Muscle of leg (tissue), 16 donors: ENCODE measurements around the gene ZNF512. TPM values are rescaled to one million over a fixed set of nuclear protein-coding genes. Genes with fewer than 3 reads are reported as not detected.
"Not testable (repeated sequence)": the region's sequence is repeated elsewhere in the genome, so short reads cannot be mapped to it uniquely, and the experiment has no call there.

Experiments used
- DNase-seq: peaks from one replicate; pipeline ENCODE4 v3.0.0; 2013
- H3K27ac ChIP-seq: one replicate; pipeline ENCODE4 v1.5.1; 2013; ENCODE audit warnings: mild to moderate bottlenecking, low read length, control low read depth
- H3K27me3 ChIP-seq: one replicate; pipeline ENCODE4 v1.6.1; 2013; ENCODE audit warnings: low read length; ENCODE audit not compliant: control insufficient read depth, insufficient read depth
- H3K36me3 ChIP-seq: one replicate; pipeline ENCODE4 v1.6.1; 2013; ENCODE audit warnings: low read length; ENCODE audit not compliant: control insufficient read depth, insufficient read depth
- H3K4me1 ChIP-seq: one replicate; pipeline ENCODE4 v1.6.1; 2013; ENCODE audit warnings: low read length; ENCODE audit not compliant: control insufficient read depth, insufficient read depth
- H3K4me3 ChIP-seq: one replicate; pipeline ENCODE4 v1.5.1; 2013; ENCODE audit warnings: low read length, control low read depth
- H3K9me3 ChIP-seq: replicated peaks from 2 replicates; pipeline ENCODE4 v1.6.1; 2013; ENCODE audit warnings: low read depth, low read length; ENCODE audit not compliant: control insufficient read depth
- WGBS: methylation state at CpG from one replicate; pipeline ENCODE4 v1.1.5; 2013; ENCODE audit warnings: missing lambda C conversion rate; ENCODE audit not compliant: insufficient coverage; 5-methylcytosine and 5-hydroxymethylcytosine counted together
- long read RNA-seq, 11 donors: transcript quantifications; one replicate each; lab custom pipeline, GENCODE V29; 2026
- polyA plus RNA-seq, 8 donors: library from polyadenylated mRNA; unstranded; fragments of 120-200 nt; gene quantifications; one replicate each; pipeline versions ENCODE4 v1.2.1 to v1.2.3, GENCODE V29; 2013; ENCODE audit warnings: inconsistent platforms in 1 of 8, low replicate concordance in 1 of 8; ENCODE audit not compliant: insufficient read length in 8 of 8, insufficient read depth in 1 of 8
- total RNA-seq: library from RNA; stranded (reverse); fragments of 120-200 nt; gene quantifications from one replicate; pipeline ENCODE4 v1.2.4, GENCODE V29; 2013

The ZNF512 gene
- total RNA-seq (44.6 TPM), polyA plus RNA-seq (10 to 100 TPM; 37.1 to 46.4 (median 40.6) TPM)
- long read RNA-seq, donor 1, partial matches to known transcripts = 0 of 3 reads
- long read RNA-seq, donor 1, other reads (novel, unspliced or antisense) = 0 of 3 reads
- long read RNA-seq, donor 2, partial matches to known transcripts = 0 of 1 reads
- long read RNA-seq, donor 2, other reads (novel, unspliced or antisense) = 0 of 1 reads
- long read RNA-seq, donor 3, transcript ZNF512-202 (14 exons, 3,417 nt) = major isoform, 5 of 13 reads
- long read RNA-seq, donor 3, partial matches to known transcripts = 0 of 13 reads
- long read RNA-seq, donor 3, other reads (novel, unspliced or antisense) = 0 of 13 reads
- long read RNA-seq, donor 4, partial matches to known transcripts = 0 of 3 reads
- long read RNA-seq, donor 4, other reads (novel, unspliced or antisense) = 0 of 3 reads
- long read RNA-seq, donor 5, transcript ZNF512-201 (14 exons, 3,541 nt) = major isoform, 7 of 17 reads
- long read RNA-seq, donor 5, transcript ZNF512-208 (13 exons, 3,543 nt) = minor isoform, 6 of 17 reads
- long read RNA-seq, donor 5, partial matches to known transcripts = 0 of 17 reads
- long read RNA-seq, donor 5, other reads (novel, unspliced or antisense) = 0 of 17 reads
- long read RNA-seq, donor 6, transcript ZNF512-208 (13 exons, 3,543 nt) = major isoform, 7 of 9 reads
- long read RNA-seq, donor 6, partial matches to known transcripts = 0 of 9 reads
- long read RNA-seq, donor 6, other reads (novel, unspliced or antisense) = 0 of 9 reads
- long read RNA-seq, donor 7, transcript ZNF512-208 (13 exons, 3,543 nt) = major isoform, 5 of 8 reads
- long read RNA-seq, donor 7, partial matches to known transcripts = 0 of 8 reads
- long read RNA-seq, donor 7, other reads (novel, unspliced or antisense) = 0 of 8 reads
- long read RNA-seq, donor 8, partial matches to known transcripts = 0 of 4 reads
- long read RNA-seq, donor 8, other reads (novel, unspliced or antisense) = 0 of 4 reads
- long read RNA-seq, donor 9, partial matches to known transcripts = 0 of 5 reads
- long read RNA-seq, donor 9, other reads (novel, unspliced or antisense) = 0 of 5 reads
- long read RNA-seq, donor 10, partial matches to known transcripts = 0 of 5 reads
- long read RNA-seq, donor 10, other reads (novel, unspliced or antisense) = 0 of 5 reads
- long read RNA-seq, donor 11, partial matches to known transcripts = 0 of 6 reads
- long read RNA-seq, donor 11, other reads (novel, unspliced or antisense) = 0 of 6 reads

- peak within 1 kb of the TSS; percentile 75 for H3K27ac ChIP-seq
- peak within 1 kb of the TSS; percentile 90 for H3K4me3 ChIP-seq
- H3K36me3 ChIP-seq = no peaks in the 10 kb centered on the region
- peaks cover 3% of the 10 kb centered on the region for H3K9me3 ChIP-seq
- DNase-seq = peak; percentile 95
- H3K4me1 ChIP-seq = peaks cover 14% of the 10 kb centered on the region
- WGBS = under 1% methylated on average over 29 of the region's 38 CpGs
- H3K27me3 ChIP-seq = peaks cover 3% of the 10 kb centered on the region
Measured at GRCh38 chr2:27582695-27583389, at the start of gene ZNF512. Gene ZNF512 (plus strand): TSS chr2:27583042. CDS start chr2:27583113, 71 bp downstream.

GRCh38 chr2:27537287-27537686 is 45.6 kb upstream of the ZNF512 start:
- 67% methylated on average over 1 of the region's 4 CpGs for WGBS
- no peak for DNase-seq
- no peak overlapping the region for H3K4me3 ChIP-seq
- H3K27ac ChIP-seq = no peak overlapping the region
- H3K4me1 ChIP-seq = no peaks in the 10 kb centered on the region
- H3K27me3 ChIP-seq = peaks cover 4% of the 10 kb centered on the region
- no peaks in the 10 kb centered on the region for H3K36me3 ChIP-seq
- no peaks in the 10 kb centered on the region for H3K9me3 ChIP-seq

GRCh38 chr2:27538839-27539450 is 43.9 kb upstream of the ZNF512 start:
- H3K4me3 ChIP-seq, H3K27ac ChIP-seq, H3K4me1 ChIP-seq, H3K36me3 ChIP-seq, DNase-seq, H3K9me3 ChIP-seq, H3K27me3 ChIP-seq: not testable (repeated sequence)
- WGBS = no CpG with 5 or more reads among the region's 6 CpGs

- H3K9me3 ChIP-seq, DNase-seq, H3K27me3 ChIP-seq, H3K4me1 ChIP-seq, H3K27ac ChIP-seq, H3K4me3 ChIP-seq, H3K36me3 ChIP-seq: not testable (repeated sequence)
- no CpG with 5 or more reads among the region's 35 CpGs for WGBS
Measured at GRCh38 chr2:27539649-27540048, 43.2 kb upstream of the ZNF512 start.

GRCh38 chr2:27544143-27544821 is 38.6 kb upstream of the ZNF512 start:
- no peak overlapping the region for H3K4me3 ChIP-seq
- WGBS = 86% methylated on average over 5 of the region's 6 CpGs
- H3K36me3 ChIP-seq = no peaks in the 10 kb centered on the region
- H3K9me3 ChIP-seq = no peaks in the 10 kb centered on the region
- peaks cover 3% of the 10 kb centered on the region for H3K27me3 ChIP-seq
- no peak for DNase-seq
- H3K27ac ChIP-seq = no peak overlapping the region
- no peaks in the 10 kb centered on the region for H3K4me1 ChIP-seq

- Histone ChIP-seq H3K36me3 (no peaks in the 10 kb centered on the region), H3K4me3 (no peak overlapping the region), H3K27ac (no peak overlapping the region), H3K4me1 (no peaks in the 10 kb centered on the region), H3K9me3 (no peaks in the 10 kb centered on the region), H3K27me3 (peaks cover 3% of the 10 kb centered on the region)
- no peak for DNase-seq
- 94% methylated on average over 2 of the region's 5 CpGs for WGBS
Measured at GRCh38 chr2:27545348-27546141, 37.3 kb upstream of the ZNF512 start.

GRCh38 chr2:27549303-27549702 is 33.5 kb upstream of the ZNF512 start:
- Histone ChIP-seq H3K27ac (no peak overlapping the region), H3K9me3 (no peaks in the 10 kb centered on the region), H3K4me1 (no peaks in the 10 kb centered on the region), H3K27me3 (no peaks in the 10 kb centered on the region), H3K36me3 (no peaks in the 10 kb centered on the region), H3K4me3 (no peak overlapping the region)
- DNase-seq = no peak
- WGBS = no CpG with 5 or more reads among the region's 1 CpG

GRCh38 chr2:27551514-27551913 is 31.3 kb upstream of the ZNF512 start:
- Histone ChIP-seq H3K4me1 (no peaks in the 10 kb centered on the region), H3K4me3 (no peak overlapping the region), H3K27ac (no peak overlapping the region), H3K9me3 (no peaks in the 10 kb centered on the region), H3K27me3 (no peaks in the 10 kb centered on the region), H3K36me3 (no peaks in the 10 kb centered on the region)
- DNase-seq = no peak
- no CpG with 5 or more reads among the region's 1 CpG for WGBS
